Measurements from ENCODE around the gene HMGN1.

GRCh38 chr21:39345440-39345839 lies 3.4 kb downstream of the HMGN1 start:
- no peak for TF ChIP-seq CTCF (IDR thresholded peaks at IDR 0.05; ENCODE audit: low read depth, low read length)
- no peak for TF ChIP-seq POLR2A (IDR thresholded peaks at IDR 0.05; ENCODE audit: extremely low read depth, insufficient read length)
